HG02884 (cell line): ENCODE data around the gene ATP13A2.

Experiments used
- ATAC-seq: cut with Tn5 transposase; IDR thresholded peaks from one replicate; pipeline ENCODE4 v1.9.1; 2021; ENCODE audit warnings: mild to moderate bottlenecking, moderate library complexity; ENCODE audit not compliant: unreplicated experiment

Gene ATP13A2, protein sequence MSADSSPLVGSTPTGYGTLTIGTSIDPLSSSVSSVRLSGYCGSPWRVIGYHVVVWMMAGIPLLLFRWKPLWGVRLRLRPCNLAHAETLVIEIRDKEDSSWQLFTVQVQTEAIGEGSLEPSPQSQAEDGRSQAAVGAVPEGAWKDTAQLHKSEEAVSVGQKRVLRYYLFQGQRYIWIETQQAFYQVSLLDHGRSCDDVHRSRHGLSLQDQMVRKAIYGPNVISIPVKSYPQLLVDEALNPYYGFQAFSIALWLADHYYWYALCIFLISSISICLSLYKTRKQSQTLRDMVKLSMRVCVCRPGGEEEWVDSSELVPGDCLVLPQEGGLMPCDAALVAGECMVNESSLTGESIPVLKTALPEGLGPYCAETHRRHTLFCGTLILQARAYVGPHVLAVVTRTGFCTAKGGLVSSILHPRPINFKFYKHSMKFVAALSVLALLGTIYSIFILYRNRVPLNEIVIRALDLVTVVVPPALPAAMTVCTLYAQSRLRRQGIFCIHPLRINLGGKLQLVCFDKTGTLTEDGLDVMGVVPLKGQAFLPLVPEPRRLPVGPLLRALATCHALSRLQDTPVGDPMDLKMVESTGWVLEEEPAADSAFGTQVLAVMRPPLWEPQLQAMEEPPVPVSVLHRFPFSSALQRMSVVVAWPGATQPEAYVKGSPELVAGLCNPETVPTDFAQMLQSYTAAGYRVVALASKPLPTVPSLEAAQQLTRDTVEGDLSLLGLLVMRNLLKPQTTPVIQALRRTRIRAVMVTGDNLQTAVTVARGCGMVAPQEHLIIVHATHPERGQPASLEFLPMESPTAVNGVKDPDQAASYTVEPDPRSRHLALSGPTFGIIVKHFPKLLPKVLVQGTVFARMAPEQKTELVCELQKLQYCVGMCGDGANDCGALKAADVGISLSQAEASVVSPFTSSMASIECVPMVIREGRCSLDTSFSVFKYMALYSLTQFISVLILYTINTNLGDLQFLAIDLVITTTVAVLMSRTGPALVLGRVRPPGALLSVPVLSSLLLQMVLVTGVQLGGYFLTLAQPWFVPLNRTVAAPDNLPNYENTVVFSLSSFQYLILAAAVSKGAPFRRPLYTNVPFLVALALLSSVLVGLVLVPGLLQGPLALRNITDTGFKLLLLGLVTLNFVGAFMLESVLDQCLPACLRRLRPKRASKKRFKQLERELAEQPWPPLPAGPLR

DNA sequence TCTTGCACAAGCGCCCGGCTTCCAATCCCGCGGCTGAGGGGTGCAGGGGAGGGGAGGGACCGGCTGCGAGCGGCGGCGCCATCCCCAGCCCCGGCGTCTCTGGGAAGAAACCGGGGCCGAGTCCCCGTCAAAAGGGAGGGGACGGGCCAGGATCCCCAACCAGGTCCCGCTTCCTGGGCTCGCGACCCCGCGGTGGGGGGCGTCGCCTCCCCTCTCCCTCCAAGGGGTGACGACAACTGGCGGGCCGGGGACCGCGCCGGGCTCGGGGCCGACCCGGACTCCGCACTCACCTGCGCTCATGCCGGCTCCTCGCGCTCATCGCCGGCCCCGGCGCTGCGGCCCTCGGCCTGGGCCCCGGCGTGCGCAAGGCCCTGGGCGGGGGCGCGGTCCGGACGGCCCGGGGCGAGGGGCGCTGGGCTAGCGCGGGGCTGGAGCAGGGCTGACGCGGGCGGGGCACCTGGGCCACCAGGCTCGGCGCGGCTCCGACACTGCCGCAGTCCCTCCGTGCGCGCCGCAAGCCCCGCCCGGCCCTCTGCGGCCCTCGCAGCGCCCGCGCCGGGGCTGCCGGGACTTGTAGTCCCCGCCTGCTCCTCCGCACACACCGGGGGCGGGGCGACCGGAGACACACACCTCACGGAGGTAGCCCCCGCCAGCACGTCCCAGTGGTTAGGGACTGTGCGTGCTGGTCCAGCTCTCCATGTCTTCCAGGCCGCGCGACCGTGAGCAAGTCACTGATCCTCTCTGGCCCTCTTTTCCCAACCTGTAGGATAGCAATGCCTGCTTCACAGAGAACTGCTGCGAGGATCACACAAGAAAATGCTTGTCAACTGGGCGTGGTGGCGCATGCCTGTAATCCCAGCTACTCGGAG is at the start of gene ATP13A2:
Gene ATP13A2, minus strand, starts transcription at position 490 of the 869 bp plus-strand sequence. Its CDS starts 190 bp downstream, at position 300.
- peak; percentile 79 for ATAC-seq

DNA sequence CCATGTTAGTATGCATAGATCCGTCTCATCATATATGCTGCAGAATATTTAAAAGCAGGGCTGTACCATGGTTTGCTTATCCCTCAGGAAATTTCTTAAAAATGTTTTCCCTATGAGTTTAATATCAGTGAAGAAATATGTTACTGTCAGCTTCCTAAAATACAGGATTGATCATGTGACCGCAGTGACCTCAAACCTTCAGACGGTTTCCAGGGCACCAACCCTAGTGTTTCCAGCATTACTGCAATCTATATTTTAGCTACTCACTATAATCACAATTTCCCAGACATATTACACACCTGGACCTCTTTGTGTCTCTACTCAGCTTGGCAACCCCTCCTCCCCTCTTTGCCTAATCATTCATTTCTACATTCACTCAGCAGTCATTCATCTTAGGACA is 49.8 kb upstream of the ATP13A2 start:
- no peak for ATAC-seq

DNA sequence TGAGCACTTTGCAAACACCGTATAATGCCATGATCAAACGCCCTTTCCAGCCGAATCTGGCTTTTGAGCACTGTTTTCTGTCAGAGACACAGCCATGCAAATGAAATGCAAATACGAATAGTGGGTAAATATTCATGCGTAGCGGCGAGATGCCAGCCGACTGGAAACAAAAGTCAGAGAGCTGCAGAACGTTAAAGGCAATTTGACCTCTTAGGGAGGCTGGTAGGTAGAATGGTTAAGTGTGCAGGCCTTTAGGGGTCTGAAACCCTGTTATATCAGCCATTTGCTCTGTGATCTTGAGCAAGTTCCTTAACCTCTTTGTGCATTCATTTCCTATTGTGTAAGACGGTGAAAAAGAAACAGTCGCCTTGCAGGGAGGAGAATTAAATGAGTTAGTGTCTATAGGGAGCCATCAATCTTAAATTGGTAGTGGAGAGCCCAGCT is 48.6 kb upstream of the ATP13A2 start:
- ATAC-seq = no peak

DNA sequence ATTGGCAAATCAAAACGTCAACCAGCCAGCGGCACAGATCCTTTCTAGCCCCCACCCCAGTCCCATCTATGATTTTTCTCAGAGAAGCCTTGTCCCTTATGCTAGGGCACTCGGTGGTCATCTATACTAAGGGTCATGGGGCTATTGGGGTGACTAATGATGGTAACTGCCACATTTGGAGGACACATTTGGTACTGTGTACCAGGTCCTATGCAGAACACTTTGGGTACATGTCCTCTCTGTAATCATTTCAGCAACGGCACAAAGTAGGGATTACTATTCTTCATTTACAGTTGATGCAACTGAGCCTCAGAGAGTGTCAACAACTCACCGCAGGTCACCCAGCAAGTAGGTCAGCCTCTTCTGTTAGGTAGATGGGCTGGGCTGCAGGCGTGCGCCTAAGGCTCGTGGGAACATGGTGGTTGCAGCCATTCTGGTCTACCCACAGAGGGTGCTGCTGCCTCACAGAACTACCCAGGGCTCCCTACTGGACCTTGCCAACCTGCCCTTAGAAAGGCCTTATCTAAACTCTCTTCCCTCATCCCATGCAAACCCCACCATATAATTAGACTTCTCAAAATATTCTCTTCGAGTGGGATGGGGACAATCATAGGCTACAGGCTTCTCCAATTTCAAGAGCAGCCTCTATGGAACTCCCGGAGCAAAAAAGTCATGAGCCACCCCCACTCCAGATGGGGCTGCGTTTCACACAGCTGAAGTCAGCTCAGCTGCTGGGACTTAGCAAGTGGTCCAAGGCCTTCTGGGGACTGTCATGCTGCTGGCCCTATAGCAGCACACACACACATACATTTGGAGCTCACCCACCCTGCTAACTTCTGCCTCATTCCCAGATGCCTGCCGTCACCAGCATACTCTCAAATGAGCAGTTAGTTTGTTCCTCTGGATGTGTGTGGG is 47.9 kb upstream of the ATP13A2 start:
- no peak for ATAC-seq

DNA sequence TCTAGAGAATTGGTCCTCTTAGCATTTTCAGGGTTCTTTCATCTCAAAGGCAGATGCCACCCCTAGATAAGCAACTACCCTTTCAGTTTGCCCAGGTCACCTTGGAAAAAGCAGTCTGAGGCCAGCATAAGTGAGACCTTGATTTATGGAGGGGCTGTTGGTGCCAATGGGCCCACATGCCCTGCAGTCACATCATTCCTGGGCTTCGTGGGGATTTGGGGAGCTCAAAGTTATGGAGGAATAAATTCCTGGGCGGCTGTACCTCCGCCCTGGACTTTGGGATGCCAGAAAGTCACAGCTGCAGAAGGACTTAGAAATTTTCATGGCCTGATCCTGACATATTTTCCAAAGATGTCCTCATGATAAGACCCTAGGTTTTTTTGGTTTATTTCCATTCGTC is 44.8 kb upstream of the ATP13A2 start:
- ATAC-seq = no peak

DNA sequence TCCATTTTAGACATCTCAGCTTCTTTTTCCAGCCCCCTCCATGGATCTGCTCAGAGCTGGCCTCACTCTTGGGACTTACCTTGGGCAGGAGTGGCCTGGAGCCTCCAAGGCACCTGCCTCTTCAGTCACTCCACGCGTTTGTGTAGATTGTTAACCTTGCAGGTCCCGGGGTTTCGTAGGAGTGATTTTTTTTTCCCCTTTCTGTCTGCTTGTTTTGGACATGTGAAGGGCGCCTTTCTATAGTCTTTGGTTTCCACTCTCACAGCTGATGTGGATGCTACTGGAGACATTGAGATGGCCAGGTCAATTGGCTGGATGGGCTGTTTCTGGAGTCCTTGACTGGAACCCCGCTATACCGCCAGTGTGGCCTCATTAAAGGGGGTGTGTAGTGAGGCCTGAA is 44.1 kb upstream of the ATP13A2 start:
- no peak for ATAC-seq

DNA sequence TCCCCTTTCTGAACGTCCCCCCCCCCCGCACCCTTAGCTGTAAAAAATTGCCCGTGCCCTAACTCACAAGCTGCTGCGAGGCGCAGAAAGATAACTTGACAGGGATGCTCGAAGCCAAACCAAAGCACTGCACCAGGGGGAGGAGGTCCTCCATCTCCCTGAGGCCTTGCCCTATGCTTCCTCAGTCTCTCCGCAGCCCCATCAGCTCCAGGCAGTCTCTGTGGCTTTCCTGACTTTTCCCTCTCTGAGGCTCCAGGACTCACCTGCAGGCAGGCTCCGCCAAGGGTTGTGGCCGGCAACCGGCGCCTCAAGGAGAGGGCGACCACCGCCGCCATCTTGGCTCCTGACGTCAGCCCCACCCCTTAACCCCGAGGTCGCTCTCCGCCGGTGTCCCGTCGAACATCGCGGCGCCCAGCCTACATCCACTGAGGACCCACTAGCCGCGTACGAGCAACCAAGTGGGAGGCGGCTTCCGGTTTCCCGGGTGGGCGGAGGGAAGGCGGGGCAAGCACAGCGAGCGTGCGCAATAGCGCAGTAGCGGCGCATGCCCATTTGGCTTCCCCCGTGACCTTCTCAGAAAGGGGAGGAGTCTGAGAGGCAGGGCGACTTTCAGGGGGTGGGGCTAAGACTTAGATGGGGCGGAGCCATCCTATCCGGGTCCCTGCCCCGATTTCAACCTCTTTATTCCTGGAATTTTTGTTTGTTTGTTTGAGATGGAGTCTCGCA is 42.1 kb upstream of the ATP13A2 start, which contains the start of gene SDHB:
Gene SDHB, minus strand, starts transcription at position 348 of the 726 bp plus-strand sequence. Its CDS starts 13 bp downstream, at position 335.
- ATAC-seq = peak; percentile 95

DNA sequence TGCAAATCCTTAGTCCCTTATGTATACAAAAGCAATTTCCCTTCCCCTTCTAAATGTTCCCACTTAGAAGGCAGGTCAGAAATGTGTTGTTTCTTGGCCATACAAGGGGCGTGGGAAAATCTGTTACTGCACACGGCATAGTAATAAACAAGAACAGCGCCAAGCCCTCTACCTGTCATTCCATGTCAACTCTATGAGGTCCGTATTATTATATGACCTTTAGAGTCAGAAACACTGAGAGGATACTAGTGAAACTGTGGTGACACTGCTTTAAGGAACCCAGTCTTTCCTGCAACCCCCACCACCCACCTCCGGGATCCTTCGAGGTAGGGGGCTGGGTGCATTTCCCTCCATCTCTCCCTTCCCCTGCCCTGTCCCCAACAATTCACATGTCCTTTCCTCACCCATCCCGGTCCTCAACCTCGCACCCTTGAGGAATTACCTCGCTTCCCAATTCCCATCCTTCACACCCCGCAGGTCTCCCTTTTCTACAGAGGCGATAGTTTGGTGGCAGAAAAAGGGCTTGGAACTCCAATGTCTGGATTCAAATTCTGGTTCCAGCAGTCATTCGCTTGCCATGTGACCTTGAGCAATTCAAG is 41.5 kb upstream of the ATP13A2 start:
- no peak for ATAC-seq

DNA sequence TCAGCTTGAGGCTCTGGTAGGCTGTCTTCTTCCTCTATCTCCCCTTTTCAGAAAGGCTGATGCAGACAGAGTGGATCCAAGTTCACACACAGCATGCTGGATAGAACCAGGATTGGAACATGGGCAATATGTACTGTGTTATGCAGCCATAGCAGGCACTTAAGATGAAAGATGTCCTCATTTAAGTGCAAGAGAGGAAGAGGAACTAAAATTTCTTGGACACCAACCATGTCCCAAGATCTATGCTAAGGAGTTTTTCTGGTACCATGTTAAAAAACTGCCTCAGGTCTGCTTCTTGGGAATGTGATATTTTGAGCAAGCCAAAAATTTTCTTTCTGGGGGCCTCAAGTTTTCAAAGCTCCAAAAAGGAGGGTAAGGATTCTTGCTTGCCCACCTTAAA is 40.9 kb upstream of the ATP13A2 start:
- ATAC-seq = no peak

DNA sequence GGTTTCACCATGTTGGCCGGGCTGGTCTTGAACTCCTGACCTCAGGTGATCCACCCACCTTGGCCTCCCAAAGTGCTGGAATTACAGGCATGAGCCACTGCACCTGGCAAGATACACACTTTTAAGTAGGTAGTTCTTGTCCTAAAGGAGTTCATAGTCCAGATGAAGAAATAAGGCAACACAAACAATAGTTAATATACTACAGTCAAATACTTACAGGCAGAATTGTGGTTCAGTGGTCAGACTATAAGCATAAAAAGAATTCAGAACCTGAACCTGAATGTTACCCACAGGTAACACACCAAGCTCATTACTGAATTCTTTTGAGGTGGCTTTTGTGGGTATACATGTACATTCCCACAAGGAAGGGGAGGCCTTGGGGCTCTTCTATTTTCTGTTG is 40.3 kb upstream of the ATP13A2 start:
- ATAC-seq = no peak

DNA sequence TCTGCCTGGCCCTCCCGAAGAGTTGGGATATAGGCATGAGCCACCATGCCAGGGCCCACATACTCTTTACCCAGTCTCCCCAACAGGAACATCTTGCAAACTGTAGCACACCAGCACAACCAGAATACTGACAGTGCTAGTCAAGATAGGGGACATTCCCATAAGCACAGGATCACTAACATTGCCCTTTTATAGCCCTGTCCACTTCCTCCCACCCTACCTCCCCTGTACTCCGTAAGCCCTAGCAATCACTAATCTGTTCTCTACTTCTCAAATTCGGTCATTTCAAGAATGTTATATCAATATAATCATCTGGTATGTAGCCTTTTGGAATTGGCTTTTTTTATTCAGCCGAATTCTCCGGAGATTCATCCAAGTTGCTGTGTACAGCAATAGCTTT is 36.2 kb upstream of the ATP13A2 start:
- ATAC-seq = no peak

DNA sequence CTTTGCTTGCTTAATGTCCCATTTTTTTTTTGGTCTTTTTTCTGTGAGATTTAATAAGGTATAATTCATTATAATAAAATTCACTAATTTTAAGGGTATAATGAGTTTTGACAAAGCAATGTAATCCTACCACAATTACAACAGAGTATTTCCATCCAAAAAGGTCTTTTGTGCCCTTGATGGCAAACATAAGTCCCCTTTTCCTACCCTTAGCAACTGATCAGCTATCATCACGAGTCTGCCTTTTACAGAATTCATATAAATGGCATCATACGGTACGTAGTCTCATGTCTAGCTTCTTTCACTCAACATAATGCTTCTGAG is 34.6 kb upstream of the ATP13A2 start:
- ATAC-seq = no peak

DNA sequence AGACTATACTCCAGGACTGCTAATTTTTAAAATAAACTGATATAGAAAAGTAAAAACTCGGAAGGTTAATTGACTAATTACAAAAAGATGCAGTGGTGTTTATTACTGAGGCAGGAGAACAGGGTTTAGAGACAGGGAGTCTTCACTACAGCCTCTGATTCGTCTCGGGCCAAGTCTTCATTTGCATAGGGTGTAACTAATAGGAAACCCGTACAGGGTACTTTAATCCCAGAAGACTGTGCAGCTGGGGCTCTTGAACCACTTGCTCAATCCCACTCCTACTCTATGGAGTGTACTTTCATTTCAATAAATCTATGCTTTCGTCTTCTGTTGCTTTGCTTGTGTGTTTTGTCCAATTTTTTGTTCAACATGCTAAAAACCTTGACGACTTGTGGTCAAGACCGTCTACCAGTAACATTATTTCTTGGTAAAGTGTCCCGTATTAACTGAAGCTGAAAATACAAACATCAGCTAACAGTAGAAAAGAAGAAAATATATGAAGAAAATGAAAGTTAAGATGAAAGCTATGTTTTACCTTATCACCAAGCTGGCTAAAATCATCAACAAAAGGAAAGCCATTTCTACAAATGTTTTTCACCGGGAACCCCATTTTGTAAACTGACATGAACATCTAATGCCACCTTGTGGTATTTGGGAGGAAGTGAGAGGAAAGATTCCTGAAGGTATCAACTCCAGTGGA is 34.1 kb upstream of the ATP13A2 start:
- ATAC-seq = no peak

DNA sequence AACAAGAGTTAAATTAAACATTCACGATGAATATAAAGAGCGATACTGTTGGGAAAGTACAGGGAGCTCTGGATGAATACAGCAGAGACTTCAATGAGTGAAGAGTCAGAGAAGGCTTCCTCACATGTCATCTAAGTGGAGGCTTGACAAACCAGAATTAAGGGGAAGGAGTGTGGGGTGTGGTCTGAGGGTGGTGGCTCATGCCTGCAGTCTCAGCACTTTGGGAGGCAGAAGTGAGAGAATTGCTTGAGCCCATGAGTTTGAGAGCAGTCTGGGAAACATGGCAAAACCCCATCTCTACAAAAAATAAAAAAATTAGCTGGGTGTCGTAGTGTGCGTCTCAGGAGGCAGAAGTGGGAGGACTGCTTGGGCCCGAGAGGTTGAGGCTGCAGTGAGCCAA is 33.4 kb upstream of the ATP13A2 start:
- no peak for ATAC-seq

DNA sequence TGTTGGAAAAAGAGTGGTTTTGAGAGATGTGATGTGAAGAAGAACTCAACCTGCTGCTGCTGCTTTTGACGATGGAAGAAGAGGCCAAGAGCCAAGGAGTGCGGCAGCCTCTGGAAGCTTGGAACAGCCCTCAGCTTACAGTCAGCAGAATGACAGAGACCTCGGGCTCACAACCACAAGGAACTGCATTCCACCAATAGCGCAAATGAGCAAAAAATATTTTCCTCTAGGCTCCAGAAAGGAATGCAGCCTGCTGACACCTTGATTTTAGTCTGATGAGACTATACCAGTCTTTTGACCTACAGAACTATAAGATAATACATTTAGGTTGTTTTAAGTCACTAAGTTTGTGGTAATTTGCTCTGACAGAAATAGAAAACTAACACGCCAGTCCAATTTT is 31.9 kb upstream of the ATP13A2 start:
- no peak for ATAC-seq

DNA sequence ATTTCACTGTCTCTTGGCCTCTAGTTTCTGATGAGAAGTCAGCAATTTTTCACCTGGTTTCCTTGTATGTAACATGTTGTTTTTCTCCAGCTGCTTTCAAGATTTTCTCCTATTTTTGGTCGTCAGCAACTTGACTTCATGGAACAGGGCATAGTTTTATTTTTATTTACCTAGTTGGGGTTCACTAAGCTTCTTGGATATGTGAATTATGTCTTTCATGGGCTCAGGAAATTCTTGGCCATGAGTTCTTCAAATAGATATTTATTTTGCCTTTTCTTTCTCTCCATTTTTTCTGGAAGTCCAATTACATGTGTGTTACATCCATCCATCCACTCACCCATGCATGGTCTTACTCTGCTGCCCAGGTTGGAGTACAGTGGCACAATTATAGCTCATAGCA is 28.4 kb upstream of the ATP13A2 start:
- ATAC-seq = no peak

DNA sequence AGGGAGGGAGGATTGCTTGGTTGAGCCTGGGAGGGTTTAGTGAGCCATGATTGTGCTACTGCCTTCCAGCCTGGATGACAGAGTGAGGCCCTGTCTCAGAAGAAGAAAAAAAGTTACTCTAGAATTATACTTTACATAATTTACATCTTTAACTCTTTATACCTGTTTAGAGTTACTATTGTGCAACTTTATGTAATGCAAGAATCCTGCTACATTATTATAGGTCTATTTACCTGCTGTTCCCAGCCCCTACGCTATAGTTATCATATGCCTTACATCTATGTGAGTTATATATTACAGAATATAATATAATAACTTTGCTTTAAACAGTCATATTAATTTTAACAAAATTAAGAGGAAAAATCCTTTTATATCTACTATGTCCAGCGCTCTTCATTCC is 27.8 kb upstream of the ATP13A2 start:
- ATAC-seq = no peak

DNA sequence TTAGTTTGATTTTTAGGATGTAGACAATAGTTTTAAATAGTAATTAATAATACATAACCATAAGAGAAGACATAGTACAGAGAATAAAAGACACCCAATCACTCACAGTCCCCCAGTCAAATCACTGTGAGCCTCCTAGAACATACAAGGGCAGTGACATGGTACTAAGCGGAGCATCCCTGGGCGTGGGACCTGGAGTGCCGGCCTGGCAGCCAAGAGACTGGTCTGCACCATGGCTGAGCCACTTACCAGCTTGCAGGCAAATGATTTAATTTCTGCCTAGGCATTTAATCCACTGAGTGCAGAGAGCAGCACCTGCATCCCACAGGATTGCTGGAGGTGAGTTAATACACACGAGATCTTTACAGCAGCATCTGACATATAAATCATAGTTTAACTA is 21.8 kb upstream of the ATP13A2 start:
- ATAC-seq = no peak
